H1 (cell line): ENCODE results near the gene TDRD9. TPM values are rescaled to one million over a fixed set of nuclear protein-coding genes. Genes with fewer than 3 reads are reported as not detected.

Source experiments
- CTCF ChIA-PET: fragments of 300-600 bp; sonication (Branson Sonifier 250); formaldehyde crosslinking; loops from one replicate; lab custom pipeline; 2021; ENCODE audit not compliant: partially characterized antibody; lab: Charles Lee
- POLR2A ChIA-PET: fragments of 300-600 bp; sonication (Branson Sonifier 250); formaldehyde crosslinking; loops from one replicate; lab custom pipeline; 2021; ENCODE audit warnings: inconsistent platforms; ENCODE audit not compliant: partially characterized antibody; lab: Charles Lee
- DNase-seq, 2 experiments: peaks; one replicate each; pipeline versions ENCODE4 v3.0.0 to v3.0.0-alpha.2; 2010 to 2022; ENCODE audit warnings: low spot score in 2 of 2, low read depth in 1 of 2, mixed read lengths in 1 of 2
- FAIRE-seq: peaks from 2 replicates; lab custom pipeline; 2011; peaks lifted over from hg19 to GRCh38; lab: Jason Lieb, UNC
- H2AFZ ChIP-seq: 2 replicates; pipeline ENCODE4 v1.8.1; 2012; ENCODE audit warnings: low read length, inconsistent platforms
- H2AK5ac ChIP-seq: 2 replicates; pipeline ENCODE4 v1.6.1; 2013; ENCODE audit warnings: low read depth, low read length
- H2BK120ac ChIP-seq: replicated peaks from 2 replicates; pipeline ENCODE3; 2013; ENCODE audit warnings: low read depth, low read length, inconsistent platforms
- H2BK12ac ChIP-seq: 2 replicates; pipeline ENCODE4 v1.6.1; 2013; ENCODE audit warnings: low read depth, low read length
- H2BK15ac ChIP-seq: 2 replicates; pipeline ENCODE4 v1.6.1; 2013; ENCODE audit warnings: low read length
- H2BK20ac ChIP-seq: 2 replicates; pipeline ENCODE4 v1.6.1; 2013; ENCODE audit warnings: low read length
- H2BK5ac ChIP-seq: 2 replicates; pipeline ENCODE4 v1.6.1; 2013; ENCODE audit warnings: low read depth, low read length
- H3K14ac ChIP-seq: 2 replicates; pipeline ENCODE4 v1.6.1; 2013; ENCODE audit warnings: inconsistent platforms; ENCODE audit not compliant: insufficient read length
- H3K18ac ChIP-seq: 2 replicates; pipeline ENCODE4 v1.6.1; 2013; ENCODE audit warnings: low read length; ENCODE audit errors: extremely low read depth
- H3K23ac ChIP-seq: 2 replicates; pipeline ENCODE4 v1.6.1; 2013; ENCODE audit warnings: inconsistent platforms; ENCODE audit not compliant: insufficient read length
- H3K23me2 ChIP-seq: 2 replicates; pipeline ENCODE4 v1.6.1; 2013; ENCODE audit warnings: low read depth, low read length
- H3K27ac ChIP-seq: 2 replicates; pipeline ENCODE4 v1.6.1; 2011; ENCODE audit warnings: low read depth, low read length, inconsistent platforms
- H3K27me3 ChIP-seq, 4 experiments: replicated peaks in 1 of 4; 1 replicate in 1 of 4; 2 replicates in 3 of 4; pipeline versions ENCODE4 v1.6.1 to v1.8.1; 2011 to 2013; ENCODE audit warnings: low read length in 3 of 4, mild to moderate bottlenecking in 3 of 4, inconsistent platforms in 2 of 4, mixed read lengths in 2 of 4, moderate library complexity in 1 of 4; ENCODE audit not compliant: control insufficient read depth in 3 of 4, insufficient read depth in 3 of 4; ENCODE audit errors: extremely low read depth in 1 of 4
- H3K36me3 ChIP-seq, 4 experiments: 2 replicates each; pipeline versions ENCODE4 v1.6.1 to v1.8.1; 2011 to 2013; ENCODE audit warnings: mild to moderate bottlenecking in 4 of 4, low read length in 3 of 4, moderate library complexity in 2 of 4, control low read depth in 1 of 4, inconsistent platforms in 1 of 4; ENCODE audit not compliant: insufficient read depth in 4 of 4, control insufficient read depth in 2 of 4
- H3K4ac ChIP-seq: replicated peaks from 2 replicates; pipeline ENCODE3; 2013; ENCODE audit warnings: low read length, low read depth, mixed read lengths, inconsistent platforms; ENCODE audit not compliant: insufficient read length
- H3K4me1 ChIP-seq, 4 experiments: replicated peaks in 1 of 4; 1 replicate in 1 of 4; 2 replicates in 3 of 4; pipeline versions ENCODE4 v1.6.1 to v1.8.1; 2011 to 2013; ENCODE audit warnings: low read length in 3 of 4, inconsistent platforms in 2 of 4, mixed read lengths in 1 of 4; ENCODE audit not compliant: insufficient read depth in 4 of 4, control insufficient read depth in 3 of 4
- H3K4me2 ChIP-seq, 2 experiments: 2 replicates each; pipeline versions ENCODE4 v1.6.1 to v1.8.1; 2011 to 2013; ENCODE audit warnings: low read depth in 2 of 2, low read length in 2 of 2, control low read depth in 1 of 2, inconsistent platforms in 1 of 2, mild to moderate bottlenecking in 1 of 2; ENCODE audit not compliant: insufficient read depth in 1 of 2
- H3K4me3 ChIP-seq, 4 experiments: fragments of 200-600, 300-600 bp in 1 of 4; sonication (generic), shearing (Covaris generic), sonication (Bioruptor Twin) in 1 of 4; 2 replicates each; pipeline versions ENCODE4 v1.5.1 to v1.8.1; 2011 to 2016; ENCODE audit warnings: low read length in 4 of 4, low read depth in 3 of 4, control low read depth in 2 of 4, inconsistent platforms in 2 of 4, mild to moderate bottlenecking in 2 of 4, mixed read lengths in 1 of 4, moderate library complexity in 1 of 4; ENCODE audit not compliant: insufficient read depth in 2 of 4; ENCODE audit errors: extremely low read depth in 1 of 4
- H3K56ac ChIP-seq: replicated peaks from 2 replicates; pipeline ENCODE3; 2013; ENCODE audit warnings: low read depth, mild to moderate bottlenecking, mixed read lengths, low read length, inconsistent platforms; ENCODE audit not compliant: insufficient read length
- H3K79me1 ChIP-seq: 2 replicates; pipeline ENCODE4 v1.6.1; 2013; ENCODE audit warnings: low read depth, low read length, control low read depth
- H3K79me2 ChIP-seq, 2 experiments: 2 replicates each; pipeline versions ENCODE4 v1.6.1 to v1.8.1; 2012 to 2013; ENCODE audit warnings: low read length in 2 of 2, mild to moderate bottlenecking in 2 of 2, inconsistent platforms in 1 of 2; ENCODE audit not compliant: insufficient read depth in 2 of 2, control insufficient read depth in 1 of 2
- H3K9ac ChIP-seq, 4 experiments: replicated peaks in 1 of 4; 1 replicate in 1 of 4; 2 replicates in 3 of 4; pipeline versions ENCODE4 v1.6.1 to v1.8.1; 2011 to 2013; ENCODE audit warnings: low read depth in 3 of 4, low read length in 3 of 4, control low read depth in 2 of 4, mild to moderate bottlenecking in 2 of 4, moderate library complexity in 2 of 4, inconsistent platforms in 1 of 4; ENCODE audit errors: extremely low read depth in 1 of 4
- H3K9me3 ChIP-seq, 2 experiments: 2 replicates each; pipeline versions ENCODE4 v1.6.1 to v1.8.1; 2012 to 2013; ENCODE audit warnings: mild to moderate bottlenecking in 2 of 2, moderate library complexity in 2 of 2, control low read depth in 1 of 2, inconsistent platforms in 1 of 2, low read depth in 1 of 2, low read length in 1 of 2, mixed read lengths in 1 of 2; ENCODE audit not compliant: insufficient read depth in 2 of 2
- H4K20me1 ChIP-seq, 2 experiments: replicated peaks in 1 of 2; 2 replicates each; pipeline versions ENCODE3 to v1.8.1; 2011 to 2013; ENCODE audit warnings: inconsistent platforms in 2 of 2, low read length in 2 of 2, mild to moderate bottlenecking in 1 of 2; ENCODE audit not compliant: insufficient read depth in 2 of 2, control insufficient read depth in 1 of 2
- H4K5ac ChIP-seq: 2 replicates; pipeline ENCODE4 v1.6.1; 2013; ENCODE audit warnings: low read length, low read depth, mixed read lengths, inconsistent platforms; ENCODE audit not compliant: insufficient read length
- H4K8ac ChIP-seq: 2 replicates; pipeline ENCODE4 v1.8.0; 2013; ENCODE audit warnings: mild to moderate bottlenecking, moderate library complexity, low read length, inconsistent platforms; ENCODE audit not compliant: insufficient read depth; ENCODE audit errors: extremely low read depth
- H4K91ac ChIP-seq: replicated peaks from 2 replicates; pipeline ENCODE3; 2013; ENCODE audit warnings: low read length, mixed read lengths, inconsistent platforms; ENCODE audit not compliant: insufficient read length
- BACH1 ChIP-seq: IDR thresholded peaks from 2 replicates; pipeline ENCODE4 v1.6.1; 2012; ENCODE audit warnings: low read length, improper control_type of control experiment
- CTBP2 ChIP-seq: IDR thresholded peaks from 2 replicates; pipeline ENCODE4 v1.7.0; 2011; ENCODE audit warnings: borderline replicate concordance, mild to moderate bottlenecking, moderate library complexity, mixed read lengths, low read length; ENCODE audit not compliant: insufficient read depth, insufficient read length
- KDM5A ChIP-seq: fragments of 200-600 bp; IDR thresholded peaks from 2 replicates; pipeline ENCODE4 v1.7.1; 2012; ENCODE audit warnings: mild to moderate bottlenecking, low read length, inconsistent platforms, mixed read lengths
- RNF2 ChIP-seq: fragments of 200-900, 300-1000 bp; sonication (generic); IDR thresholded peaks from 2 replicates; pipeline ENCODE4 v1.7.1; 2016; ENCODE audit warnings: borderline replicate concordance, low read depth, mild to moderate bottlenecking, antibody characterized with exemption, low read length; ENCODE audit not compliant: poor library complexity, severe bottlenecking; ENCODE audit errors: missing control alignments
- SP1 ChIP-seq: IDR thresholded peaks from 2 replicates; pipeline ENCODE4 v1.6.1; 2011; ENCODE audit warnings: low read depth, low read length
- SP2 ChIP-seq: IDR thresholded peaks from 2 replicates; pipeline ENCODE4 v1.6.1; 2012; ENCODE audit warnings: mild to moderate bottlenecking, low read length, inconsistent platforms
- SRF ChIP-seq: IDR thresholded peaks from 2 replicates; pipeline ENCODE4 v1.6.1; 2011; ENCODE audit warnings: mild to moderate bottlenecking, low read depth, low read length, moderate library complexity
- WGBS, 2 experiments: shearing (Covaris generic) in 1 of 2; methylation state at CpG; one replicate each; pipeline versions ENCODE4 v1.1.6 to v1.1.7; 2013 to 2015; ENCODE audit warnings: low lambda C conversion rate in 2 of 2, mixed read lengths in 2 of 2, inconsistent platforms in 1 of 2, low coverage in 1 of 2, missing lambda C conversion rate in 1 of 2; ENCODE audit not compliant: insufficient replicate concordance in 2 of 2, insufficient coverage in 1 of 2, insufficient read length in 1 of 2; ENCODE audit errors: extremely low coverage in 1 of 2, missing lambda C conversion rate in 1 of 2; 5-methylcytosine and 5-hydroxymethylcytosine counted together
- polyA plus RNA-seq, 7 experiments: library from polyadenylated mRNA; depleted of rRNA in 3 of 7; stranded (reverse) in 5 of 7; unstranded in 2 of 7; fragments of >200 nt in 5 of 7; fragments of 200-250 nt in 2 of 7; gene quantifications; 1 replicate in 5 of 7; 2 replicates in 1 of 7; 4 replicates in 1 of 7; pipeline versions ENCODE4 v1.2.1 to v1.2.3, GENCODE V29; 2011 to 2013; ENCODE audit warnings: missing spikeins in 2 of 7, mixed read lengths in 2 of 7
- total RNA-seq: library from RNA; stranded (reverse); fragmentation: NEBNext Ultra II Directional; extraction: Animal tissue kit (Norgen Biotek cat#: 25700); gene quantifications from 2 replicates; pipeline ENCODE4 v1.2.1, GENCODE V29; 2021

Gene TDRD9
- total and polyA plus RNA-seq, 2 of the 8 experiments (the other 6 are each of a cell fraction or from before 2014, with no cell fraction given): not detected

DNA sequence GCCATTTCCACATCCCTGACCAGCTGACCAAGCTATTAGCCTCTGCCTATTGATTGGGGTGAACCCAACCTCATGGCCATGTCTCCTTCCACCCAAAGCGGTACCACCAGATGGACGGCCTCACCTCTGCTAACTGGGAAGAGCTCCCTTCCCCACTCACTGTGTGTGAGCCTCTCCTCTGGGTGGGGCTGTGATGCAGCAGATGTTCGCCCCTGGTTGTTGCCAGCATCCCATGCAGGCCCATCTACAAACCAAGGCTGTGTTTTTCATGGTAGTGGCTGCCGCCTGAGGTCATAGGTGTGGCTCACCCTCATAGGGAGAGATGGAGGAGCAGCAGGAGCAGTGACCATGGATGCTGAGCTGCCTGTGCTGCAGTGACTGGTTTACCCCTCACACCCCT lies 61.7 kb downstream of the TDRD9 start:
- no peak overlapping the region for H2BK20ac ChIP-seq
- H4K91ac ChIP-seq: no peak overlapping the region
- H3K27ac ChIP-seq: no peak overlapping the region
- no peak overlapping the region for H2AK5ac ChIP-seq
- no peak overlapping the region for H4K5ac ChIP-seq
- POLR2A ChIA-PET: no interaction called here
- H2BK15ac ChIP-seq: no peak overlapping the region
- H2BK12ac ChIP-seq: no peak overlapping the region
- H2BK120ac ChIP-seq: no peak overlapping the region
- no peaks in the 10 kb centered on the region for H4K20me1 ChIP-seq
- CTCF ChIA-PET: interaction anchor here (1.0 to 4.9 kb wide), 3 partner anchors 9 to 89 kb away, joined by 3 to 21 read pairs (median 8); no protein-coding TSS in a partner anchor
- DNase-seq (no peak), FAIRE-seq (no peak)
- H3K18ac ChIP-seq: no peak overlapping the region
- H3K4me2 ChIP-seq: no peak overlapping the region
- H3K4me3 ChIP-seq: no peak overlapping the region
- no peak overlapping the region for H3K9ac ChIP-seq
- no peak overlapping the region for H3K14ac ChIP-seq
- WGBS, 2 experiments: 94% methylated on average over 4 of the region's 4 CpGs; no CpG with 5 or more reads in 1 of the 2 experiments
- H3K79me1 ChIP-seq: no peaks in the 10 kb centered on the region
- H3K56ac ChIP-seq: no peak overlapping the region
- H3K23ac ChIP-seq: no peak overlapping the region
- H3K4me1 ChIP-seq: no peaks in the 10 kb centered on the region
- no peaks in the 10 kb centered on the region for H3K23me2 ChIP-seq
- H2AFZ ChIP-seq: no peak overlapping the region; the same call in 1 of the 2 replicates
- no peaks in the 10 kb centered on the region for H3K36me3 ChIP-seq
- no peak overlapping the region for H2BK5ac ChIP-seq
- no peaks in the 10 kb centered on the region for H3K79me2 ChIP-seq
- no peak overlapping the region for H4K8ac ChIP-seq
- no peaks in the 10 kb centered on the region for H3K27me3 ChIP-seq
- peaks cover 15 to 20% of the 10 kb centered on the region in 2 experiments for H3K9me3 ChIP-seq
- H3K4ac ChIP-seq: no peak overlapping the region
- TF ChIP-seq CTBP2 (no peak), BACH1 (no peak), RNF2 (no peak), SRF (no peak), SP1 (no peak), SP2 (no peak), KDM5A (no peak)
